Testis (tissue), 2 donors: ENCODE data around the gene RP9.

ENCODE experiments used
- POLR2A ChIP-seq: fragments of 450-650 bp; IDR thresholded peaks from one replicate; pipeline ENCODE4 v1.6.1; 2017; ENCODE audit warnings: antibody characterized with exemption, mild to moderate bottlenecking, moderate library complexity
- TF ChIP-seq, protein P1 (sequence below), 3 experiments: fragments of 450-650 bp in 2 of 3; fragments of 200-600 bp in 1 of 3; sonication (generic) in 1 of 3; IDR thresholded peaks; one replicate each; pipeline ENCODE4 v1.5.1; 2016 to 2019; ENCODE audit warnings: antibody characterized with exemption in 3 of 3, mild to moderate bottlenecking in 2 of 3, moderate library complexity in 1 of 3

GRCh38 chr7:33065981-33066380 is 43.2 kb downstream of the RP9 start:
- TF ChIP-seq, protein P1, sequence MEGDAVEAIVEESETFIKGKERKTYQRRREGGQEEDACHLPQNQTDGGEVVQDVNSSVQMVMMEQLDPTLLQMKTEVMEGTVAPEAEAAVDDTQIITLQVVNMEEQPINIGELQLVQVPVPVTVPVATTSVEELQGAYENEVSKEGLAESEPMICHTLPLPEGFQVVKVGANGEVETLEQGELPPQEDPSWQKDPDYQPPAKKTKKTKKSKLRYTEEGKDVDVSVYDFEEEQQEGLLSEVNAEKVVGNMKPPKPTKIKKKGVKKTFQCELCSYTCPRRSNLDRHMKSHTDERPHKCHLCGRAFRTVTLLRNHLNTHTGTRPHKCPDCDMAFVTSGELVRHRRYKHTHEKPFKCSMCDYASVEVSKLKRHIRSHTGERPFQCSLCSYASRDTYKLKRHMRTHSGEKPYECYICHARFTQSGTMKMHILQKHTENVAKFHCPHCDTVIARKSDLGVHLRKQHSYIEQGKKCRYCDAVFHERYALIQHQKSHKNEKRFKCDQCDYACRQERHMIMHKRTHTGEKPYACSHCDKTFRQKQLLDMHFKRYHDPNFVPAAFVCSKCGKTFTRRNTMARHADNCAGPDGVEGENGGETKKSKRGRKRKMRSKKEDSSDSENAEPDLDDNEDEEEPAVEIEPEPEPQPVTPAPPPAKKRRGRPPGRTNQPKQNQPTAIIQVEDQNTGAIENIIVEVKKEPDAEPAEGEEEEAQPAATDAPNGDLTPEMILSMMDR (IDR thresholded peaks at IDR 0.05): no peak
- no peak for TF ChIP-seq POLR2A
